ENCODE data around the gene ANKZF1. TPM values are rescaled to one million over a fixed set of nuclear protein-coding genes. Genes with fewer than 3 reads are reported as not detected.

ANKZF1 gene
- polyA plus RNA-seq, 1 experiment = 22.0 TPM

DNA sequence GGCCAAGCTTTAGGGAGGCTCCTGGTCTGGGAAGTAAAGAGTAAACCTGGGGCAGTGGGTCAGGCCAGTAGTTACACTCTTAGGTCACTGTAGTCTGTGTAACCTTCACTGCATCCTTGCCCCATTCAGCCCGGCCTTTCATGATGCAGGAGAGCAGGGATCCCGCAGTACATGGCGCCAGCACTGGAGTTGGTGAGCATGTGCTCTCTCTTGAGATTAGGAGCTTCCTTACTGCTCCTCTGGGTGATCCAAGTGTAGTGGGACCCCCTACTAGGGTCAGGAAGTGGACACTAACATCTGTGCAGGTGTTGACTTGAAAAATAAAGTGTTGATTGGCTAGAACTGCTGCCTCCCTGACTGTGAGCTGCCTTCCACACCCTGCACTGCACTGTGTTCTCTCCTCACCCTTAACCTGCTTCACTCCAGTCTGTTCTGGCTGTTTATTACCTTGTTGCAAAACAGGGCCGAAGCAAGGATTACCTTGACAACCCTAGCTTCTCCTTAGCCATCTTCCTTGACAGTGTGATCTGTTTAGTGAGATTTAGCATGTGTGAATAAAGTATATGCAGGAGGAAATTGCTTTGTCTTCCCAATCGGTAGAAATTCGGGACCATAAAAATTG lies 46.3 kb upstream of the ANKZF1 start:
- POLR2A ChIA-PET = no interaction called here
- no peak overlapping the region for H3K4me3 ChIP-seq (ENCODE audit: low read depth, low read length)
- no peaks in the 10 kb centered on the region for H3K9me3 ChIP-seq (ENCODE audit: control insufficient read depth, insufficient read depth, low read length)
- CTCF ChIA-PET = interaction anchor here (0.7 to 1.8 kb wide), 3 partner anchors 24 to 170 kb away, joined by 3 to 4 read pairs (median 3); no protein-coding TSS in a partner anchor
- H3K27me3 ChIP-seq (ENCODE audit: control insufficient read depth, insufficient read depth, low read length) = no peaks in the 10 kb centered on the region
- no peak for TF ChIP-seq CTCF (IDR thresholded peaks at IDR 0.05; ENCODE audit: low read depth, low read length)
- H3K27ac ChIP-seq (ENCODE audit: low read depth, low read length) = no peak overlapping the region
- no peak for DNase-seq (ENCODE audit: low read depth, low spot score)

DNA sequence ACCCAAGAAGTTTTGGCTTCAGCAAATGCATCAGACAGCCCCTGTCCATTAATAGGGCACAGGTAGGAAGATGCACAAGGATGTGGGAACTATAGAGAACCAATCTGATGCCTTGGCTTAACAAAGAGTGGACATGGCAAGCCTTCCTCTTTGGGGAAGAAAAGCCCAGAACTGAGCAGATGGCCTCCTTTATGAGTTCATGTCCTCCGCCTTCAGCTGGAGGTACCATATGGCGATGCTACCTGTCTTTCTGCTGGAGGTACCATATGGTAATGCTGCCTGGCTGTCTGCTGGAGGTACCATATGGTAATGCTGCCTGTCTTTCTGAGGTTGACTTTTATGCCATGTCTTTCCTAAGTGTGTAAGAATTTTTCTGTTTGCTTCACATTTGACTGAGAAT lies 45.5 kb upstream of the ANKZF1 start:
- no peak overlapping the region for H3K4me3 ChIP-seq (ENCODE audit: low read depth, low read length)
- no peak for TF ChIP-seq CTCF (IDR thresholded peaks at IDR 0.05; ENCODE audit: low read depth, low read length)
- no peaks in the 10 kb centered on the region for H3K27me3 ChIP-seq (ENCODE audit: control insufficient read depth, insufficient read depth, low read length)
- POLR2A ChIA-PET = no interaction called here
- no peak for DNase-seq (ENCODE audit: low read depth, low spot score)
- no peak overlapping the region for H3K27ac ChIP-seq (ENCODE audit: low read depth, low read length)
- no peaks in the 10 kb centered on the region for H3K9me3 ChIP-seq (ENCODE audit: control insufficient read depth, insufficient read depth, low read length)
- CTCF ChIA-PET = interaction anchor here (1.0 to 1.8 kb wide), 2 partner anchors 25 to 94 kb away, joined by 3 to 4 read pairs; no protein-coding TSS in a partner anchor

GRCh38 chr2:219186754-219187456 lies 42.7 kb upstream of the ANKZF1 start:
- H3K9me3 ChIP-seq (ENCODE audit: control insufficient read depth, insufficient read depth, low read length) = no peaks in the 10 kb centered on the region
- ChIA-PET POLR2A (no interaction called here), CTCF (no interaction called here)

GRCh38 chr2:219197388-219197787 lies 32.2 kb upstream of the ANKZF1 start:
- no peaks in the 10 kb centered on the region for H3K27me3 ChIP-seq (ENCODE audit: control insufficient read depth, insufficient read depth, low read length)
- ChIA-PET CTCF (interaction anchor here (1.7 kb wide), 1 partner anchor 38 kb away, joined by 4 read pairs; no protein-coding TSS in a partner anchor), POLR2A (interaction anchor here (1.1 kb wide), 1 partner anchor 17 kb away, joined by 5 read pairs; no protein-coding TSS in a partner anchor)
- no peak for DNase-seq (ENCODE audit: low read depth, low spot score)
- no peak for TF ChIP-seq CTCF (IDR thresholded peaks at IDR 0.05; ENCODE audit: low read depth, low read length)
- peaks cover 3% of the 10 kb centered on the region; the same call in 1 of the 2 replicates for H3K9me3 ChIP-seq (ENCODE audit: control insufficient read depth, insufficient read depth, low read length)
- H3K27ac ChIP-seq (ENCODE audit: low read depth, low read length) = no peak overlapping the region
- H3K4me3 ChIP-seq (ENCODE audit: low read depth, low read length) = no peak overlapping the region

More at GRCh38 chr2:219186754-219187456, 42.7 kb upstream of the ANKZF1 start:
- DNase-seq (ENCODE audit: low read depth, low spot score) = no peak
- H3K4me3 ChIP-seq (ENCODE audit: low read depth, low read length) = no peak overlapping the region
- no peak for TF ChIP-seq CTCF (IDR thresholded peaks at IDR 0.05; ENCODE audit: low read depth, low read length)
- H3K27me3 ChIP-seq (ENCODE audit: control insufficient read depth, insufficient read depth, low read length) = no peaks in the 10 kb centered on the region
- H3K27ac ChIP-seq (ENCODE audit: low read depth, low read length) = no peak overlapping the region

DNA sequence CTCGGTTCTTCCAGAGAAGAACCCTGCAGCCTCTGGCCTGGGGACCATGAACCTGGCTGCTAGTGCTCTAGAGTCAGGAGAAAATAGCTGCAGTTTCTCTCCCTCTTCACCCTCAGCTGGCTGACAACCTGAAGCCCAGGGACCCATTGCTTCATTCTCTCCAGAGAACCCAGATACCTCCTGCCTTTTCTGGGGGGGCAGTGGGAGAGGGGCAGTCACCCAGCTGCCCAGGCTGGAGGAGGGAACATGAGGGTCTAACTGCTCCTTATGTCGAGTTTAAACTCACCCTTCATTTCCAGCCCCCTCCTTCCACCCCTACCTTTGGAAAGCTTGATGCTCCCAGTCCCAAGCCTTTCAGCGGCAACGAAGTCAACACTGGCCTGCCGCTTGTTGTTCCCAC lies 30.6 kb upstream of the ANKZF1 start:
- no peak overlapping the region for H3K27ac ChIP-seq (ENCODE audit: low read depth, low read length)
- ChIA-PET CTCF (interaction anchor here (0.7 kb wide), 1 partner anchor 140 kb away, joined by 3 read pairs; no protein-coding TSS in a partner anchor), POLR2A (no interaction called here)
- no peak overlapping the region for H3K4me3 ChIP-seq (ENCODE audit: low read depth, low read length)
- TF ChIP-seq CTCF (IDR thresholded peaks at IDR 0.05; ENCODE audit: low read depth, low read length) = no peak
- H3K9me3 ChIP-seq (ENCODE audit: control insufficient read depth, insufficient read depth, low read length) = peaks cover 3% of the 10 kb centered on the region; the same call in 1 of the 2 replicates
- no peaks in the 10 kb centered on the region for H3K27me3 ChIP-seq (ENCODE audit: control insufficient read depth, insufficient read depth, low read length)
- no peak for DNase-seq (ENCODE audit: low read depth, low spot score)
